HCT116 (cell line): ENCODE results near the gene DTD1. TPM values are rescaled to one million over a fixed set of nuclear protein-coding genes. Genes with fewer than 3 reads are reported as not detected.

ENCODE experiments used
- ATAC-seq: fragments of 200-7000 bp; cut with Tn5 transposase; 2 replicates; pipeline ENCODE4 v1.9.1; 2020; ENCODE audit warnings: mild to moderate bottlenecking, moderate library complexity
- BruUV-seq: library from RNA; stranded (reverse); fragments of 400-500 nt; replicated peaks from 2 replicates; lab custom pipeline; 2021; lab: Mats Ljungman, UMichigan
- CTCF ChIA-PET: fragments of 300-600 bp; sonication (Branson Sonifier 250); formaldehyde crosslinking; loops from one replicate; lab custom pipeline; 2021; ENCODE audit warnings: antibody characterized with exemption; lab: Charles Lee
- POLR2A ChIA-PET: fragments of 300-600, 350-600 bp; sonication (Branson Sonifier 250); formaldehyde crosslinking; loops from one replicate; lab custom pipeline; 2021; ENCODE audit warnings: antibody characterized with exemption; lab: Charles Lee
- RAD21 ChIA-PET, 2 experiments: fragments of 300-600 bp; sonication (Branson Sonifier 250); formaldehyde crosslinking; loops; one replicate each; lab custom pipeline; 2023; ENCODE audit warnings: low total read pairs in 2 of 2; ENCODE audit not compliant: uncharacterized antibody in 2 of 2, unreplicated experiment in 2 of 2, low non-redundant PET in 1 of 2; lab: Charles Lee
- DNase-seq: peaks from one replicate; pipeline ENCODE4 v3.0.0-alpha.2; 2010; ENCODE audit warnings: low read depth, low spot score
- H2AFZ ChIP-seq: fragments of 200-600 bp; shearing (Covaris generic), sonication (generic); 2 replicates; pipeline ENCODE4 v1.6.1; 2017; ENCODE audit warnings: low read depth, mixed run types, mixed read lengths, antibody characterized with exemption, low read length; ENCODE audit not compliant: poor library complexity, severe bottlenecking
- H3K27ac ChIP-seq: 2 replicates; pipeline ENCODE4 v1.5.1; 2012; ENCODE audit warnings: low read depth, low read length
- H3K27me3 ChIP-seq: fragments of 200-600 bp; sonication (generic); 2 replicates; pipeline ENCODE4 v1.6.1; 2016; ENCODE audit warnings: mixed run types, low read length, mixed read lengths; ENCODE audit not compliant: insufficient read depth
- H3K36me3 ChIP-seq, 2 experiments: fragments of 200-500 bp in 1 of 2; fragments of 200-600 bp in 1 of 2; sonication (Bioruptor generic) in 1 of 2; sonication (generic) in 1 of 2; 2 replicates each; pipeline versions ENCODE4 v1.5.1 to v1.6.1; 2014 to 2016; ENCODE audit warnings: low read length in 2 of 2, inconsistent platforms in 1 of 2, mixed read lengths in 1 of 2, mixed run types in 1 of 2; ENCODE audit not compliant: insufficient read depth in 2 of 2, control insufficient read depth in 1 of 2
- H3K4me1 ChIP-seq, 2 experiments: fragments of 200-600 bp in 1 of 2; sonication (generic) in 1 of 2; 2 replicates each; pipeline versions ENCODE4 v1.5.1 to v1.6.1; 2012 to 2017; ENCODE audit warnings: low read length in 2 of 2, inconsistent platforms in 1 of 2, mild to moderate bottlenecking in 1 of 2, mixed read lengths in 1 of 2, mixed run types in 1 of 2, moderate library complexity in 1 of 2; ENCODE audit not compliant: insufficient read depth in 2 of 2, control insufficient read depth in 1 of 2
- H3K4me2 ChIP-seq: fragments of 200-600 bp; sonication (generic); 2 replicates; pipeline ENCODE4 v1.6.1; 2017; ENCODE audit warnings: mixed run types, low read length, mixed read lengths
- H3K4me3 ChIP-seq, 2 experiments: fragments of 200-600 bp in 1 of 2; sonication (generic) in 1 of 2; replicated peaks in 1 of 2; 2 replicates each; pipeline ENCODE4 v1.5.1; 2011 to 2016; ENCODE audit warnings: low read length in 2 of 2, control low read depth in 1 of 2, low read depth in 1 of 2, mild to moderate bottlenecking in 1 of 2, mixed read lengths in 1 of 2, mixed run types in 1 of 2
- H3K79me2 ChIP-seq: fragments of 200-600 bp; sonication (generic); 2 replicates; pipeline ENCODE4 v1.6.1; 2017; ENCODE audit warnings: mild to moderate bottlenecking, mixed run types, low read length, moderate library complexity, mixed read lengths; ENCODE audit not compliant: insufficient read depth
- H3K9ac ChIP-seq: fragments of 200-600 bp; sonication (generic); 2 replicates; pipeline ENCODE4 v1.6.1; 2016; ENCODE audit warnings: low read length, mixed read lengths
- H3K9me2 ChIP-seq: fragments of 200-600 bp; sonication (generic), shearing (Covaris generic); 2 replicates; pipeline ENCODE4 v1.6.1; 2017; ENCODE audit warnings: mixed run types, mild to moderate bottlenecking, moderate library complexity; ENCODE audit not compliant: insufficient read depth
- H3K9me3 ChIP-seq, 2 experiments: fragments of 200-500 bp in 1 of 2; fragments of 200-600 bp in 1 of 2; sonication (Bioruptor generic) in 1 of 2; sonication (generic) in 1 of 2; 2 replicates each; pipeline ENCODE4 v1.6.1; 2014 to 2017; ENCODE audit warnings: low read length in 2 of 2, mixed read lengths in 2 of 2, inconsistent platforms in 1 of 2, low read depth in 1 of 2, mild to moderate bottlenecking in 1 of 2, mixed run types in 1 of 2, moderate library complexity in 1 of 2; ENCODE audit not compliant: control insufficient read depth in 1 of 2, insufficient read depth in 1 of 2
- H4K20me1 ChIP-seq: fragments of 200-600 bp; sonication (generic), shearing (Covaris generic); 2 replicates; pipeline ENCODE4 v1.6.1; 2017; ENCODE audit warnings: mixed run types, mild to moderate bottlenecking, moderate library complexity; ENCODE audit not compliant: insufficient read depth
- CBX3 ChIP-seq: IDR thresholded peaks from 2 replicates; pipeline ENCODE4 v1.6.1; 2012; ENCODE audit warnings: low read depth
- CEBPB ChIP-seq: IDR thresholded peaks from 2 replicates; pipeline ENCODE4 v1.6.1; 2012; ENCODE audit warnings: low read depth
- EGR1 ChIP-seq: IDR thresholded peaks from 2 replicates; pipeline ENCODE4 v1.6.1; 2012; ENCODE audit warnings: low read depth
- FOSL1 ChIP-seq: IDR thresholded peaks from 2 replicates; pipeline ENCODE4 v1.6.1; 2012; ENCODE audit warnings: low read depth
- RAD21 ChIP-seq: IDR thresholded peaks from 2 replicates; pipeline ENCODE4 v1.6.1; 2012; ENCODE audit warnings: low read depth, mild to moderate bottlenecking
- SIN3A ChIP-seq: IDR thresholded peaks from 2 replicates; pipeline ENCODE4 v1.6.1; 2012; ENCODE audit warnings: low read depth
- SP1 ChIP-seq: IDR thresholded peaks from 2 replicates; pipeline ENCODE4 v1.6.1; 2012; ENCODE audit warnings: low read depth
- YY1 ChIP-seq: IDR thresholded peaks from 2 replicates; pipeline ENCODE4 v1.6.1; 2011; ENCODE audit warnings: low read length, low read depth, moderate library complexity, mild to moderate bottlenecking; ENCODE audit not compliant: insufficient replicate concordance; ENCODE audit errors: extremely low read depth
- ZFX ChIP-seq: fragments of 450-650 bp; IDR thresholded peaks from 2 replicates; pipeline ENCODE4 v1.6.1; 2017
- ZNF274 ChIP-seq: fragments of 200-500 bp; sonication (Bioruptor generic); IDR thresholded peaks from 2 replicates; pipeline ENCODE4 v1.6.1; 2014; ENCODE audit warnings: mild to moderate bottlenecking, low read depth, low read length, inconsistent platforms
- intact Hi-C: fragments of 100-400 bp; cut with micrococcal nuclease; formaldehyde crosslinking; loops from 2 replicates; pipeline ENCODE4 v1.10.0; 2022
- total RNA-seq: library from RNA; stranded (reverse); gene quantifications from one replicate; pipeline ENCODE4 v1.2.1, GENCODE V29; 2021; ENCODE audit not compliant: unreplicated experiment
- TF ChIP-seq, protein P1 (sequence below), 3 experiments: fragments of 200-600 bp in 1 of 3; sonication (generic) in 1 of 3; IDR thresholded peaks in 2 of 3; conservative IDR thresholded peaks in 1 of 3; 2 replicates each; pipeline ENCODE4 v1.5.1; 2012 to 2017; ENCODE audit warnings: low read depth in 2 of 3, low read length in 2 of 3, antibody characterized with exemption in 1 of 3, borderline replicate concordance in 1 of 3, control low read depth in 1 of 3, mild to moderate bottlenecking in 1 of 3, mixed read lengths in 1 of 3, mixed run types in 1 of 3, moderate library complexity in 1 of 3; ENCODE audit not compliant: insufficient read depth in 1 of 3
- TF ChIP-seq, protein P2 (sequence below): IDR thresholded peaks from 2 replicates; pipeline ENCODE4 v1.6.1; 2011; ENCODE audit warnings: mild to moderate bottlenecking, low read length, moderate library complexity; ENCODE audit not compliant: insufficient replicate concordance; ENCODE audit errors: extremely low read depth

Gene DTD1
- total RNA-seq, 1 experiment from 2014 or later, result 54.5 TPM

- H3K9me3 ChIP-seq, result no peaks in the 10 kb centered on the region
- no peaks in the 10 kb centered on the region for H4K20me1 ChIP-seq
- RAD21 ChIA-PET, result no interaction called here
- TF ChIP-seq ZFX (no peak), FOSL1 (no peak), EGR1 (no peak)
- TF ChIP-seq, protein P1, sequence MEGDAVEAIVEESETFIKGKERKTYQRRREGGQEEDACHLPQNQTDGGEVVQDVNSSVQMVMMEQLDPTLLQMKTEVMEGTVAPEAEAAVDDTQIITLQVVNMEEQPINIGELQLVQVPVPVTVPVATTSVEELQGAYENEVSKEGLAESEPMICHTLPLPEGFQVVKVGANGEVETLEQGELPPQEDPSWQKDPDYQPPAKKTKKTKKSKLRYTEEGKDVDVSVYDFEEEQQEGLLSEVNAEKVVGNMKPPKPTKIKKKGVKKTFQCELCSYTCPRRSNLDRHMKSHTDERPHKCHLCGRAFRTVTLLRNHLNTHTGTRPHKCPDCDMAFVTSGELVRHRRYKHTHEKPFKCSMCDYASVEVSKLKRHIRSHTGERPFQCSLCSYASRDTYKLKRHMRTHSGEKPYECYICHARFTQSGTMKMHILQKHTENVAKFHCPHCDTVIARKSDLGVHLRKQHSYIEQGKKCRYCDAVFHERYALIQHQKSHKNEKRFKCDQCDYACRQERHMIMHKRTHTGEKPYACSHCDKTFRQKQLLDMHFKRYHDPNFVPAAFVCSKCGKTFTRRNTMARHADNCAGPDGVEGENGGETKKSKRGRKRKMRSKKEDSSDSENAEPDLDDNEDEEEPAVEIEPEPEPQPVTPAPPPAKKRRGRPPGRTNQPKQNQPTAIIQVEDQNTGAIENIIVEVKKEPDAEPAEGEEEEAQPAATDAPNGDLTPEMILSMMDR (IDR thresholded peaks at IDR 0.05 in 2 of 3, conservative IDR thresholded peaks at IDR 0.05 in 1 of 3; ENCODE audit: borderline replicate concordance in 1 of 3, insufficient read depth in 1 of 3, low read depth in 2 of 3, low read length in 2 of 3), result no peak
- CTCF ChIA-PET, result no interaction called here
- H3K27ac ChIP-seq, result no peak overlapping the region
- no peaks in the 10 kb centered on the region for H3K9me2 ChIP-seq
- POLR2A ChIA-PET, result no interaction called here
- no peak overlapping the region for H3K4me2 ChIP-seq
- no peak for DNase-seq
- H3K27me3 ChIP-seq, result no peaks in the 10 kb centered on the region
- H2AFZ ChIP-seq, result no peak overlapping the region
- ATAC-seq, result no peak
- H3K9ac ChIP-seq, result no peak overlapping the region
- no peaks in the 10 kb centered on the region for H3K36me3 ChIP-seq
- intact Hi-C loops, result no loop called here
- no peak overlapping the region for H3K4me3 ChIP-seq
- no peaks in the 10 kb centered on the region for H3K4me1 ChIP-seq
- H3K79me2 ChIP-seq, result no peaks in the 10 kb centered on the region
- no TSS peak for BruUV-seq
Observed at GRCh38 chr20:18677126-18677525, 89.3 kb downstream of the DTD1 start.

- ChIA-PET POLR2A (no interaction called here), CTCF (no interaction called here)
- no peak for ATAC-seq
- TF ChIP-seq EGR1 (no peak), CBX3 (no peak), ZNF274 (no peak), YY1 (no peak), RAD21 (no peak), SP1 (no peak), CEBPB (no peak), SIN3A (no peak)
- TF ChIP-seq, protein P2, sequence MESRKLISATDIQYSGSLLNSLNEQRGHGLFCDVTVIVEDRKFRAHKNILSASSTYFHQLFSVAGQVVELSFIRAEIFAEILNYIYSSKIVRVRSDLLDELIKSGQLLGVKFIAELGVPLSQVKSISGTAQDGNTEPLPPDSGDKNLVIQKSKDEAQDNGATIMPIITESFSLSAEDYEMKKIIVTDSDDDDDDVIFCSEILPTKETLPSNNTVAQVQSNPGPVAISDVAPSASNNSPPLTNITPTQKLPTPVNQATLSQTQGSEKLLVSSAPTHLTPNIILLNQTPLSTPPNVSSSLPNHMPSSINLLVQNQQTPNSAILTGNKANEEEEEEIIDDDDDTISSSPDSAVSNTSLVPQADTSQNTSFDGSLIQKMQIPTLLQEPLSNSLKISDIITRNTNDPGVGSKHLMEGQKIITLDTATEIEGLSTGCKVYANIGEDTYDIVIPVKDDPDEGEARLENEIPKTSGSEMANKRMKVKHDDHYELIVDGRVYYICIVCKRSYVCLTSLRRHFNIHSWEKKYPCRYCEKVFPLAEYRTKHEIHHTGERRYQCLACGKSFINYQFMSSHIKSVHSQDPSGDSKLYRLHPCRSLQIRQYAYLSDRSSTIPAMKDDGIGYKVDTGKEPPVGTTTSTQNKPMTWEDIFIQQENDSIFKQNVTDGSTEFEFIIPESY, result no peak
- TF ChIP-seq, protein P1 (IDR thresholded peaks at IDR 0.05 in 2 of 3, conservative IDR thresholded peaks at IDR 0.05 in 1 of 3; ENCODE audit: borderline replicate concordance in 1 of 3, insufficient read depth in 1 of 3, low read depth in 2 of 3, low read length in 2 of 3), result no peak
Observed at GRCh38 chr20:18678549-18679419, 90.9 kb downstream of the DTD1 start.

More at GRCh38 chr20:18678549-18679419, 90.9 kb downstream of the DTD1 start:
- BruUV-seq, result no TSS peak
- no peak for DNase-seq
- H2AFZ ChIP-seq, result no peak overlapping the region
- H3K79me2 ChIP-seq, result no peaks in the 10 kb centered on the region
- no peaks in the 10 kb centered on the region for H3K9me3 ChIP-seq
- H3K36me3 ChIP-seq, result no peaks in the 10 kb centered on the region
- no peaks in the 10 kb centered on the region for H4K20me1 ChIP-seq
- H3K9me2 ChIP-seq, result no peaks in the 10 kb centered on the region
- intact Hi-C loops, result no loop called here
- H3K4me1 ChIP-seq, result no peaks in the 10 kb centered on the region
- H3K27ac ChIP-seq, result no peak overlapping the region
- RAD21 ChIA-PET, result no interaction called here
- no peaks in the 10 kb centered on the region for H3K27me3 ChIP-seq
- no peak overlapping the region for H3K4me3 ChIP-seq
- no peak overlapping the region for H3K4me2 ChIP-seq
- no peak overlapping the region for H3K9ac ChIP-seq
